ENCODE data around the gene NCMAP. TPM values are rescaled to one million over a fixed set of nuclear protein-coding genes. Genes with fewer than 3 reads are reported as not detected.

Gene NCMAP
- total and polyA plus RNA-seq, 10 donors, result 0.03 to 0.22 (median 0.10) TPM; not detected in 5

- no peak for TF ChIP-seq CTCF (IDR thresholded peaks at IDR 0.05 in 8 of 11, conservative IDR thresholded peaks at IDR 0.05 in 3 of 11)
- no peak for TF ChIP-seq POLR2A (IDR thresholded peaks at IDR 0.05)
- TF ChIP-seq POLR2AphosphoS5 (IDR thresholded peaks at IDR 0.05), result no peak
- Histone ChIP-seq H3K27me3 (replicated peaks in 1 of 7) (no peaks in the 10 kb centered on the region), H3K4me1 (peaks cover 0 to 11% (median 5%) of the 10 kb centered on the region in 6 donors), H3K36me3 (no peaks in the 10 kb centered on the region), H3K27ac (no peak overlapping the region), H3K4me3 (no peak overlapping the region), H3K9me3 (no peaks in the 10 kb centered on the region)
- intact Hi-C loops (cut with DNase I; ENCODE audit: low total_unique reads), result no loop called here
- DNase-seq, result peak; percentile 64
- WGBS, 5 donors, result 40 to 59% (median 47%) methylated on average over 12 to 17 of the region's 17 CpGs
Measured at GRCh38 chr1:24567792-24568388, 12.0 kb downstream of the NCMAP start.

- TF ChIP-seq POLR2A (IDR thresholded peaks at IDR 0.05) (no peak), CTCF (IDR thresholded peaks at IDR 0.05 in 8 of 11, conservative IDR thresholded peaks at IDR 0.05 in 3 of 11) (no peak), POLR2AphosphoS5 (IDR thresholded peaks at IDR 0.05) (no peak)
- no peak overlapping the region for H3K27ac ChIP-seq
- H3K27me3 ChIP-seq (replicated peaks in 1 of 7), result no peaks in the 10 kb centered on the region
- peaks cover 0 to 11% (median 5%) of the 10 kb centered on the region in 6 donors for H3K4me1 ChIP-seq
- no peak overlapping the region for H3K4me3 ChIP-seq
- no peaks in the 10 kb centered on the region for H3K36me3 ChIP-seq
- no peaks in the 10 kb centered on the region for H3K9me3 ChIP-seq
- DNase-seq, result no peak
- intact Hi-C loops (cut with DNase I; ENCODE audit: low total_unique reads), result no loop called here
- 81 to 92% (median 87%) methylated on average over 2 of the region's 2 CpGs for WGBS, 5 donors
Measured at GRCh38 chr1:24568475-24568874, 12.6 kb downstream of the NCMAP start.

- no peak for DNase-seq
- H3K36me3 ChIP-seq, result no peaks in the 10 kb centered on the region
- no peaks in the 10 kb centered on the region for H3K27me3 ChIP-seq (replicated peaks in 1 of 7)
- intact Hi-C loops (cut with DNase I; ENCODE audit: low total_unique reads), result no loop called here
- peaks cover 0 to 11% (median 5%) of the 10 kb centered on the region in 6 donors for H3K4me1 ChIP-seq
- 79 to 89% (median 85%) methylated on average over 10 of the region's 10 CpGs for WGBS, 5 donors
- H3K9me3 ChIP-seq, result no peaks in the 10 kb centered on the region
- no peak overlapping the region for H3K27ac ChIP-seq
- H3K4me3 ChIP-seq, result no peak overlapping the region
- TF ChIP-seq POLR2A (IDR thresholded peaks at IDR 0.05), result no peak
- TF ChIP-seq POLR2AphosphoS5 (IDR thresholded peaks at IDR 0.05), result no peak
- TF ChIP-seq CTCF (IDR thresholded peaks at IDR 0.05 in 8 of 11, conservative IDR thresholded peaks at IDR 0.05 in 3 of 11), result no peak
Measured at GRCh38 chr1:24570265-24571125, 14.6 kb downstream of the NCMAP start.

- H3K27me3 ChIP-seq (replicated peaks in 1 of 7), result no peaks in the 10 kb centered on the region
- TF ChIP-seq POLR2AphosphoS5 (IDR thresholded peaks at IDR 0.05) (no peak), CTCF (IDR thresholded peaks at IDR 0.05 in 8 of 11, conservative IDR thresholded peaks at IDR 0.05 in 3 of 11) (no peak), POLR2A (IDR thresholded peaks at IDR 0.05) (no peak)
- H3K27ac ChIP-seq, result no peak overlapping the region
- intact Hi-C loops (cut with DNase I; ENCODE audit: low total_unique reads), result no loop called here
- H3K4me3 ChIP-seq, result peak overlapping the region in 1 of 8 donors; percentile 35
- H3K36me3 ChIP-seq, result no peaks in the 10 kb centered on the region
- H3K9me3 ChIP-seq, result no peaks in the 10 kb centered on the region
- DNase-seq, result no peak
- peaks cover 0 to 11% (median 5%) of the 10 kb centered on the region in 6 donors for H3K4me1 ChIP-seq
- WGBS, 5 donors, result 27 to 43% (median 37%) methylated on average over 9 of the region's 9 CpGs
Measured at GRCh38 chr1:24572301-24572700, 16.4 kb downstream of the NCMAP start.

All from spleen (tissue), 11 donors.